ENCODE results near the gene PRKG1. TPM values are rescaled to one million over a fixed set of nuclear protein-coding genes. Genes with fewer than 3 reads are reported as not detected.

PRKG1 gene
- polyA plus RNA-seq, 1 donor (not counting 4 experiments of a cell fraction or from before 2014, with no cell fraction given): 0.24 TPM

DNA sequence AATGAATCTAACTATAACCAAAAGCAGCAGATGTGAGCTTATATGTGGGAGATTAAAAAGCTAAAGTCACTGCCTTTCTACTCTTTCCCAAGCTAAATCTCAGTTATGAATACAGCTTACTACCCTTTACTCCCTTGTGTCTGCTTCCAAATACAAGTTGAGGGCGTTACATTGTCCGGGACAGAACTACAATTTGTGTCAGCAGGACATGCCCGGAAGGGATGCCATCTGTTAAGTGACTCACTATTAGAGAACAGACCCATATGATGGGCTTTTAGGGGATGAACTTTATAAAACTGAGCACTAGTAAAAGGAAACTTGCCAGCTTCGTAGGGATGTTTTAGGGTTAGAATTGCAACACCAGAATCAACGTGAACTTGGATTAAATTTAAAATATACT, 924.8 kb downstream of the PRKG1 start:
- Histone ChIP-seq H3K4me2 (ENCODE audit: control insufficient read depth, extremely low read depth, insufficient read depth, low read depth, low read length) (no peak overlapping the region), H3K79me2 (ENCODE audit: control insufficient read depth, insufficient read depth, low read length) (no peaks in the 10 kb centered on the region), H2AFZ (ENCODE audit: control insufficient read depth, low read length) (no peak overlapping the region), H3K36me3 (ENCODE audit: control insufficient read depth in 2 of 2, extremely low read depth in 1 of 2, insufficient read depth in 2 of 2, low read length in 2 of 2) (no peaks in the 10 kb centered on the region), H3K9me3 (ENCODE audit: control insufficient read depth, low read depth, low read length) (no peaks in the 10 kb centered on the region), H3K27me3 (ENCODE audit: control insufficient read depth, extremely low read depth, insufficient read depth, low read length) (no peaks in the 10 kb centered on the region), H3K4me3 (ENCODE audit: control insufficient read depth in 2 of 3, extremely low read depth in 1 of 3, insufficient read depth in 2 of 3, low read depth in 1 of 3, low read length in 3 of 3) (no peak overlapping the region), H3K9ac (ENCODE audit: control insufficient read depth, extremely low read depth, insufficient read depth, low read length) (no peak overlapping the region), H3K9me1 (ENCODE audit: control insufficient read depth, extremely low read depth, insufficient read depth, low read length) (no peaks in the 10 kb centered on the region), H3K27ac (ENCODE audit: control insufficient read depth, insufficient read depth, low read length) (no peak overlapping the region), H4K20me1 (ENCODE audit: control insufficient read depth, extremely low read depth, insufficient read depth, low read length) (no peaks in the 10 kb centered on the region), H3K4me1 (ENCODE audit: control insufficient read depth, extremely low read depth, insufficient read depth, low read length) (no peaks in the 10 kb centered on the region)
- TF ChIP-seq CTCF (optimal IDR thresholded peaks at IDR 0.05 in 1 of 3, IDR thresholded peaks at IDR 0.05 in 1 of 3, conservative IDR thresholded peaks at IDR 0.05 in 1 of 3; ENCODE audit: extremely low read depth in 1 of 3, insufficient read depth in 2 of 3, low read length in 3 of 3) (no peak), EZH2 (IDR thresholded peaks at IDR 0.05; ENCODE audit: low read length) (no peak)
- FAIRE-seq (no peak), DNase-seq (ENCODE audit: low read depth, low spot score) (no peak)
- dilution Hi-C loops (cut with MboI; ENCODE audit: extremely low pct_ligation_motif_present, low sequenced_read_pairs): loop anchor here (25.0 kb wide), 1 partner anchor 213 kb away; no protein-coding TSS in a partner anchor

DNA sequence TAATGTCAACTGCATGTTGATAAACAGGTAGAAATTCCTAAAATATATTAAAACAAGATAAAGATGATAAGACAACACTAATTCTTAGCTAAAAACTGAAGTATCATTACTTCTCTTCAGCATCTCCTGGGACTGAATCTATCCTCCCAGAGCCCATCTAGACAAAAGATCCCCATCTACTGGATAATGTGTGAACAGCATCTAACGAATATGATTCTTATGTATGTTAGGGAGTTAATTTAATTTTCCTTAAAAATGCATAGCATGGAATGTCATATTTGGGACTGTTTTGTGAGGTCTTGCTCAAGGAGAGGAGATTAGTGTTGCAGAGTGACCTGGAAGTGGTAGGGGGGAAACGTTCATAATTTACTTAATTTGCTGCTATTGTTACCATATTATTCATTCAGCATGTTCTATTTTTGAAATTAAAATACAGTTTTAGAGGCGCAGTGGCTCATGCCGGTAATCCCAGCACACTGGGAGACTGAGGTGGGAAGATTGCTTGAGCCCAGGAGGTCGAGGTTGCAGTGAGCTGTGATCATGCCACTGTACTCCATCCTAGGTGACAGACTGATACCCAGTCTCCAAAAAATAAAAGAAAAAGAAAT, 930.2 kb downstream of the PRKG1 start:
- dilution Hi-C loops (cut with MboI; ENCODE audit: extremely low pct_ligation_motif_present, low sequenced_read_pairs): no loop called here
- TF ChIP-seq EZH2 (IDR thresholded peaks at IDR 0.05; ENCODE audit: low read length): no peak
- TF ChIP-seq CTCF (optimal IDR thresholded peaks at IDR 0.05 in 1 of 3, IDR thresholded peaks at IDR 0.05 in 1 of 3, conservative IDR thresholded peaks at IDR 0.05 in 1 of 3; ENCODE audit: extremely low read depth in 1 of 3, insufficient read depth in 2 of 3, low read length in 3 of 3): peak in 2 of 3 experiments; percentile 37 to 74
- H3K79me2 ChIP-seq (ENCODE audit: control insufficient read depth, insufficient read depth, low read length): no peaks in the 10 kb centered on the region
- FAIRE-seq (no peak), DNase-seq (ENCODE audit: low read depth, low spot score) (no peak)
- no peak overlapping the region for H3K4me2 ChIP-seq (ENCODE audit: control insufficient read depth, extremely low read depth, insufficient read depth, low read depth, low read length)
- no peak overlapping the region for H3K9ac ChIP-seq (ENCODE audit: control insufficient read depth, extremely low read depth, insufficient read depth, low read length)
- H3K4me3 ChIP-seq (ENCODE audit: control insufficient read depth in 2 of 3, extremely low read depth in 1 of 3, insufficient read depth in 2 of 3, low read depth in 1 of 3, low read length in 3 of 3): no peak overlapping the region
- no peaks in the 10 kb centered on the region for H3K4me1 ChIP-seq (ENCODE audit: control insufficient read depth, extremely low read depth, insufficient read depth, low read length)
- no peaks in the 10 kb centered on the region for H3K36me3 ChIP-seq (ENCODE audit: control insufficient read depth in 2 of 2, extremely low read depth in 1 of 2, insufficient read depth in 2 of 2, low read length in 2 of 2)
- H3K9me3 ChIP-seq (ENCODE audit: control insufficient read depth, low read depth, low read length): no peaks in the 10 kb centered on the region
- no peaks in the 10 kb centered on the region for H4K20me1 ChIP-seq (ENCODE audit: control insufficient read depth, extremely low read depth, insufficient read depth, low read length)
- H3K27ac ChIP-seq (ENCODE audit: control insufficient read depth, insufficient read depth, low read length): no peak overlapping the region
- no peaks in the 10 kb centered on the region for H3K9me1 ChIP-seq (ENCODE audit: control insufficient read depth, extremely low read depth, insufficient read depth, low read length)
- no peaks in the 10 kb centered on the region for H3K27me3 ChIP-seq (ENCODE audit: control insufficient read depth, extremely low read depth, insufficient read depth, low read length)
- H2AFZ ChIP-seq (ENCODE audit: control insufficient read depth, low read length): no peak overlapping the region

Data from keratinocyte (primary cell).